GM21528 (cell line): ENCODE measurements around the gene IGF2BP2.
"Not testable (repeated sequence)": the region's sequence is repeated elsewhere in the genome, so short reads cannot be mapped to it uniquely, and the experiment has no call there.

Experiments used
- ATAC-seq: cut with Tn5 transposase; IDR thresholded peaks from one replicate; pipeline ENCODE4 v1.9.1; 2021; ENCODE audit warnings: mild to moderate bottlenecking, moderate library complexity; ENCODE audit not compliant: unreplicated experiment, low FRiP score

Gene IGF2BP2

DNA sequence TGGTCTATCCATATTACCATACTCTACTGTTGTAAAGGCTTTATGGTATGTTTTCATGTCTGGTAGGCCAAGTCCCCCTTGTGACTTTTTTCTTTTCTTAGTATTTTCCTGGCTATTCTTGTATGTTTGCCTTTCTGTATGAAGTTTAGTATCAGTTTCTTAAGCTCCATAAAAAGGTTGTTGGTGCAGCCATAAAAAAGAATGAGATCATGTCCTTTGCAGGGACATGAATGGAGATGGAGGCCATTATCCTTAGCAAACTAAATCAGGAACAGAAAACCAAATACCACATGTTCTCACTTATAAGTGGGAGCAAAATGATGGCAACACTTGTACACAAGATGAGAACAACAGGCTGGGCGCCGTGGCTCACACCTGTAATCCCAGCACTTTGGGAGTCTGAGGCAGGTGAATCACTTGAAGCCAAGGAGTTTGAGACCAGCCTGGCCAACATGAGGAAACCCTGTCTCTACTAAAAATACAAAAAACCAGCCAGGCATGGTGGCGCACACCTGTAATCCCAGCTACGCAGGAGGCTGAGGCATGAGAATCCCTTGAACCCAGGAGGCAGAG, 13.7 kb upstream of the IGF2BP2 start:
- ATAC-seq = not testable (repeated sequence)

DNA sequence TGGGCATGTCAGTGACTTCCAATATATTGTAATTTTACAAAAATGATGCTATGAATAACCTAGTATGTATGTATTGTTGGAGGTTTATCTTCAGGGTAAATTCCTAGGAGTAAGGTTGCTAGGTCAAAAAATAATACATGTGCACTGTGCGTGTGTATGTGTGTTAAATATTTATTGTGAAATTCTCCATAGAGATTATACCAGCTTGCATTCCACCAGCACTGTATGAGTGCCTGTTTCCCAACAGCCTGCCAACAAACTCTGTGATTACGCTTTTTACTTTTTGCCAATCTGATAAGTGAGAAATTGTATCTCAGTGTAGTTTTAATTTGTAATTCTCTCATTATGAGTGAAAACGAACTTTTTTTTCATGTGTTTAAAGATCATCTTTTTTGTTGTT, 12.6 kb upstream of the IGF2BP2 start:
- ATAC-seq = no peak

DNA sequence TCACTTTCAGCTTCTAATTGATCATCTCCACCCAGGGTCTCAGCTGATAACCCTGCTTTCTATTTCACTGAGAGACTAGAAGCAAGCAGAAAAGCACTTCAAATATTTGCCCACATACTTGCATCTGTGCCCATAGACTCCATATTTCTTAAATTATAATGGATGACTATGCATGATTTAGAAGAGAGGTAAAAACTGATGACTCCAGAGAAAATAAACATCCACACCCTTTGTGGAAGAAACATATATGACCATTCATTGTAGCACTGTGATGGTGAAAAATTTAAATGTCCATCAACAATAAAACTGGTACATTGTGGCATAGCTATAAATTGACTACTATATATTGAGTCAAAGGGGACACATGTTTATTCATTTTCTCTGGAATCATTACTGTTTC, 7.1 kb upstream of the IGF2BP2 start:
- no peak for ATAC-seq

DNA sequence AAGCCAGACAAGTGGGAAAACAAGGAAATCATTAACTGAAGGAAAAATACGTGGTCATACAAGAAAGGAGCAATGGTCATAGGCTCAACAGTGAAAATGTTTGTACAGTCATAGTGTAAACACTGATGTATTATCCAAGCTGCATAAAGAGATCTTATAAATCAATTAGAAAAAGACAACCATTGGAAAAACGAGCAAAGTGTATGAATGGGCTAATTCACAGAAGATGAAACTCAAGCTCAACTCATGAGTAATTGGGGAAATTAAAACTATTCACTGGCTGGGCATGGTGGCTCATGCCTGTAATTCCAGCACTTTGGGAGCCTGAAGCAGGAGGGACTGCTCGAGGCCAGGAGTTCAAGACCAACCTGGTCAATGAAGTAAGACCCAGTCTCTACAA, 6.4 kb upstream of the IGF2BP2 start:
- no peak for ATAC-seq

DNA sequence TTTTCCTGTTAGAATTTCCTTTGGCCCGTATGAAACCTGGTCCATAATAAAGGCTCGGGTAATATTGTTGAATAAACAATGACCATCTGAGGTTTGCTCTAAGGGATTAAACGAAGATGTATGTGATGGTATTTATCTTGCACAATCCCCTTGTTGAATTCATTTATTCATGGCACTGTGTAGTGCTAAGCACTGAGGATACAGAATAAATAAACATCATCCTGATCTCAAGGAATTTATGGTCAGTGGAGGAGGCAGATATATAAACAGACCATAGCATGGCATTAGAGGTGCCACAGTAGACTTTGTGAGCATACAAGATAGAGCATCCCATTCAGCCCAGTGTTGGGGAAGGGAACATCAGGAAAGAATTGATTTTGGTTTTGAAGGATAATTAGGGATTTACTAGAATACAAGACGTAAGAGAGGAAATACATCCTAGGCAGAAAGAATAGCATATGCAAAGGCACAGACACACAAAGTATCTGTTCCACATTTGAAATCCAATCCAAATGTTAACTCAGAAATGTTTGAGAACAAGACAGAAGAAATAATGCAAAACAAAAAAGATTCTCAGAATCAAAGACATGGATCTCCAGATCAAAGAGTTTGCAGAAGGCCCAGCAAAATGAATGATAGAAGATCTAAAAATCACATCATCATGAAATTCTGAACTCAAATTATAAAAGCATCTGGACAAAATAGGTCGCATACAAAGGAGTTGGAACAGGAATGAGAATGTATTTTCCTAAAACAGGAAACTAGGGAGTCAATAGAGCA, 5.4 kb upstream of the IGF2BP2 start:
- ATAC-seq = no peak

DNA sequence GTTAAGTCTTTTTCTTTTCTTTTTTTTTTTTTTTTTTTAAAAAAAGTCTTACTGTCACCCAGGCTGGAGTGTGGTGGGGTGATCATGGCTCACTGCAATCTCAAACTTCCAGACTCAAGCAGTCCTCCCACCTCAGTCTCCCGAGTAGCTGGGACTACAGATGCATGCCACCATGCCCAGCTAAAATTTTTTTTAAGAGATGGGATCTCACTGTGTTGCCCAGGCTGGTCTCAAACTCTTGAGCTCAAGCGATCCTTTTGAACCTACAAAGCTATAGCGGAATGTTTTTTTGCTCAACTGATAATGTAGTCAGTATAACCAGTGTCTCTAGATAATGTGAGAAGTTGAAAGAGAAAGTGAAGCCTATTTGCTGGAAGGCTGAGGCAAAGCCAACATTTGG, 3.9 kb upstream of the IGF2BP2 start:
- no peak for ATAC-seq

DNA sequence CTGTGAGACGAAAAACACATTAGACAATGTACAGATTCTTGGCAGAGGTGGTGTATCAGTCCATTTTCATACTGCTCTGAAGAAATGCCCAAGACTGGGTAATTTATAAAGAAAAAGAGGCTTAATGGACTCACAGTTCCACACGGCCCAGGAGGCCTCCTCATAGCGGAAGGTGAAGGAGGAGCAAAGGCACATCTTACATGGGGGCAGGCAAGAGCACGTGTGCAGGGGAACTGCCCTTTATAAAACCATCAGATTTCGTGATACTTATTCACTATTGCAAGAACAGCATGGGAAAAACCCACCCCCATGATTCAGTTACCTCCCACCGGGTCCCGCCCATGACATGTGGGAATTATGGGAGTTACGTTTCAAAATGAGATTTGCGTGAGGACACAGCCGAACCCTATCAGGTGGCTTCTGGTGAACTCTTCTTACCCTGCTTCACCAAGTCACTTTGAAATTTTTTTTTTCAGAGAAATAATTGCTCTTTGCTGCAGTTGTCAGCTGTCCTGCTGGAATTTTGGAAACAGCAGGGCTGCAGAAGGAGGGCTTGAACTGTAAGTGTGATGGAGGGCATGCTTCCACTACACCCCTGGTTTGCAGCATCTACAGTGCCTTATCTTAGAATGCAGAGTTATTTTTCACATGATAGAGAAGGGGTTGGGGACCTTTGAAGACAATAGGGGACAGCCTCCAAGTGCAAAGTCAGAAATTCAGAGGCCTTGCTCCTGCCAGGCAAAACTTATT, 2.9 kb upstream of the IGF2BP2 start:
- no peak for ATAC-seq

DNA sequence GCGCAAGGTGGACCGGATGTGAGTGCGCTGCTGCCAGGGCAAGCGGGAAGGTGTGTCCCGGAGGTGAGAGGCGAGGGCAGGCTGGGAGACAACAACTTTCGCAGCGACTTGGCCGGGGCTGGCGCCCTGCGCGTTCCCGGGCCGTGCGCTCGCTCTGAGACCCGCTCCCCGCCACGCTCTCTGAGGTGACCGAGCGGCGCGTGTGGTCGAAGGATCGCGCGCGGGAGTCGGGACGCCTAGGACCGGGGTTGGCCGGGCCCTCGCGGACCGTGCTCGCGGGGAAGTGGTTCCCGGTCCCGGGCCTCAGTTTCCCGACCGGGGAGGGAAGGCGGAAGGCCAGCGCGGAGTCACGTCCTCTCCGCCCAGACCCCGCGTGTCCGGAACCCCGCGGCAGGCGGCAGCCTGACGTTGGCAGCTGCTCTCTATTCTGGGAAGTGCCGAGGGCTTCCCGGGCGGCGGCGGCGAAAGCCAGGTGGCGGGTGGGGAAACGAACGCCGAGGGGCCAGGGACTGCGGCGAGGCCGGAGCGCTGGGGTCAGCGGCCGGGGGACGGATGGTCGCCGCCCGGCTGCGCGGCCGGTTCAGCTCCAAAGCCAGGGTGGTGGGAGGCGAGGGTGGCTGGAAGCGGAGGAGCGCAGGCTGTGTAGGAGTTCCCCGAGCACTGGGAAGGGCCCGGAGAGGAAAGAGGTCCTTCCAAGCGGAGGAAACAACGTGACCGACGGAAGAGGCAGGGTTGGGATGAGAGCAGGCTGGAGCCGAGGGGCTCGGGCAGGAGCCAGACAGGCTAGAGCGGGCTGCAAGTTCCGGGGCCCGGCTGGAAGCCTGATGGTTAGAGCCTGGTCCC, 1.0 kb upstream of the IGF2BP2 start:
- peak; percentile 46 for ATAC-seq

DNA sequence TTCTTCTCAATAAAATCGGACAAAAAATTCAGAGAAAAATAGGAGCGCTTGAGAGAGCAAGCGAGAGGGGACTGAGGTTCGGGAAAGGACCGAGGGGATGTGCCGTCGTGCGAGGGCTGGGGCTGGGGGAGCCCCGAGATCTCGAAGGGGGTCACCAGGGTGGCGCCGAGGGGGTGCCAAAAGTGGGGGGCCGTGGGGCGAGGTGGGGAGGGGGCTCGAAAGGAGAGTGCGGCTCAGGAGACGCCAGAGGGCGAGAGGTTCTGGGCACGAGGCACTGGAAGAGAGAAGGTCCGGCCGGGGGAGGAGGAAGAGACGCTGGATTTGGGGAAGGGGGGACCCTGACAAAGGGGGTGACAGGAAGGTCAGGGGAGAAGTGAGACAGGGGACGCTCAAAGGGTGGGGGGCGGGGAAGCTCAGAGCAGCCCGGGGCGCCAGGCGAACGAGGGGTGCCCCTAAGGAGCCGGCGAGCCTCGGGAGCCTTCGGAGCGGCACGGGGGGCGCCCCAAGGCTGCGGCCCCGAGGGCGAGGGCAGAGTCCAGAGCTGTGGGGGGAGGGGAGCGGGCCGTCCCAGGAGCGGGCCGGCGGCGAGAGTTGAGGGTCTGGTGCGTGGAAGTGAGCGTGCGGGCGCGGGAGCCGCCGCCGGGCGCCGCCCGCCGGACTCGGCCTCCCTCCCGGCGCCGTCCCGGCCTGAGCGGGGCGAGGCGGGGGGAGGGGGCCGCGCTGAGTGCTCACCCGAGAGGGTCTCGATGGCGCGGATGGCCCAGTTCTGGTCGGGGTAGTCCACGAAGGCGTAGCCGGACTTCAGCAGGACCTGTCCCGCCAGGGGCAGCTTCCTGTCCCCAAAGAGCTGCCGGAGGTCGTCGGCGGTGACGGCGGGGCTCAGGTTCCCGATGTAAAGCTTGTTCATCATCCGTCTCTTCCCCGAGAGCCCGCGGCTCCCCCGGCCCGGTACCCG, 514 bp downstream of the IGF2BP2 start:
- peak; percentile 29 for ATAC-seq

DNA sequence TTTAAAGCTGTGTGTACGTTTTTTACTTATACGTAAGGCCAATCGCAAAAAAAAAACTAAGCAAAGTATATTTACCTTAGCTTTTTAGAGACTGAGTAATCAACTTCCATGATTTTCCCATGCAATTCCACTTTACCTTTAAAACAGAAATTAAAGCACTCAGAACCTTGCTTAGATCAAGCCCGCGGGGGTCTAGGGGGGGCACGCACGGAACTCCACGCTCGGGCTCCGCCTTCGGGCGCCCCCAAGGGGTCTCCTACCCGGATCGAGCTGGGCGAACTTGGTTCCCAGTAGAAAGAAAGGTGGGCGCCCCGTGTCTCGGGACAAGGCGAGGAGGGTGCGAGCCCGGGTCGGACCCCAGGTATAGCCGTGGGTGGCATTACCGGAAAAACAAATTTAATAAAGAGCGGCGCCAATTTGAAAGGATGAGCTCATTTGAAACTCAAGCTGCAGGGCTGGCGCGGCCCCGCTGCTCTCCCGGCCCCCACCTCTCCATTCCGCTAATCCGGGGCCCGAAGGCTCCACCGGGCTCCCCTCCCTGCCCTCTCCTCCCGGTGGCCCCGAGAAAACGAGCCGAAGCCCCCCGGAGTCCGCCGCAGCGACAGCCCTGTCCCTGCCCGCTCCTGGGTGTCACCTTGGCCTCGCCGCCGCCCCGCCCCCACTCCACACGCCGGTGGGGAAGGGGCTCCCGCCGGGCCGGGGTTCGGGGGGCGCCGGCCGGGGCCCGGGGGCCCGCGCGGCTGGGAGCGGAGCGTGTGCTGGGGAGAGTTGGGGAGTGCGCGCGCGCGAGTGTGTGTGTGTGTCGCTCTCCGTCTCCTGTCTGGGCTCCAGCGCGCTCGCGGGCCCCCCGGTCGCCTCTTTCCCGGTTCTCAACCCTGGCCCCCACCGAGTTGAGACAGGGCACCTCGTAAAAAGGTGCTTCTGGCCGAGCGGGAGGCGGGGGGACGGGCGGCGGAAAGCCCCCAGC, 1.5 kb downstream of the IGF2BP2 start:
- ATAC-seq = no peak

DNA sequence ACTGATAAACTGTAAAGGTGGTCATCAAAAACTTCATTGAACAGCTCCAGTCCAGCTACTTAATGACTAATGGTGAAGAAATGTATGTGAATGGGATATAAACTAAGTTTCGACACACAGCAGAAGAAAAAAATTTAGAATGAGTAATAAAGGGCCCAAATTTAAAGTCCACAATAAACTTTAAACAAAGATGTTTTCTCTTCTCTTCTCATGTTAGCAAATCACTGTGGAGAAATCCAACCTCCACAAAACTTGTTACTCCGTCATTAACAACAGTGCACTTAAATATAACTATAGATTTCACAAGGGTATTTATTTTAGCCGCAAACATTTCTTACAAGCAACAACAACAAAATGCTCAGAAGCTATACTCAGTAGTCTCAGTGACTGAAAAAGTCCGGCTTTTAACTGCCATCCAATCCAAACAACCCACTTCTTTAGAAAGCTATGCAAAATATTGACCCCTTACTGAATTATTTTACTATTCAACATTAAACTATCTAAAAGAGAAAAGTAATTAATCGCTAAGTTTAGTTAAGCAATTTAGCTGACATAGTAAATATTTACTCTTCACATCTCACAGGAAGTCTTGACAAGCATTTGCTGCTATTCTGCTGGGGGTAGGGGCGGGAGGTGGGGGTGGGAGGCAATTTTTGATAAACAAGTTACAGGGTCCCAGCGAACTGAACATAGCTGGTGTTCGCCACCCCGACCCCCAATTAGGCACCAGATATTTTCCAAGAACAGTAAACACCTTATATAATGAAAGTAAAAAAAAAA, 2.4 kb downstream of the IGF2BP2 start:
- no peak for ATAC-seq

DNA sequence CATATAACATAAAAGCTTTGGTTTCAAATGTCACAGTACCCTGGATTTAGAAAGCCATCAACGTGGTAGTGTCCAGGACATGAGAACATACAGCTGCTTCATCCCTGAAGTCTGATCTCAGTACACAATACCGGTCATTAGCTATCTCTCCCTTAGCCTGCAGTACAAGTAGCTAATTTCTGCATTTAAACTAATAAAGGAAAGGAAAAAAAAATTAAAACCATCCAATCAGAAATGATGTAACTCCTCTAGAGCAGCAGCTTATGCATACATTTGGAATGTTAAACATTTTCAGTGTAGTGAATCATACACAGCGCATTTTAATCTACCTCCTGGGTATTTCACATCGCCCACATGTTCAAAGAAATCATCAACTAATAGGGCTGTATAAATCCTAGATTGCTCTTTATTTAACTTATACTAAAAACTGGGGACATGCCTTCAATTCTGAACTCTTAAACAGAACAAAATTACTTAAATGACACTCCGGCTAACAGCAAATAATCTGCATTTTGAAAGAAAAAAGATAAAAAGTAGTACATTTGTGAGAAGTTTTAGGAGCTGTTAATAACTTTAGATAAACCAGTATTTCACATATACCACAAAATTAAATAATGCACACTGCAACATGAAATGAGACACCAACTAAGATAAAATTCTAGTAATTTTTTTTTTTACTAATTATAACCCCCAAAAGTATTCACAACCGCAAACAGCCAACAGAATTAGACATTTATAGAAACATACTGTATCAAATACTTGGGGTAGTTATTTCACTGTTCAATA, 3.7 kb downstream of the IGF2BP2 start:
- ATAC-seq = no peak

DNA sequence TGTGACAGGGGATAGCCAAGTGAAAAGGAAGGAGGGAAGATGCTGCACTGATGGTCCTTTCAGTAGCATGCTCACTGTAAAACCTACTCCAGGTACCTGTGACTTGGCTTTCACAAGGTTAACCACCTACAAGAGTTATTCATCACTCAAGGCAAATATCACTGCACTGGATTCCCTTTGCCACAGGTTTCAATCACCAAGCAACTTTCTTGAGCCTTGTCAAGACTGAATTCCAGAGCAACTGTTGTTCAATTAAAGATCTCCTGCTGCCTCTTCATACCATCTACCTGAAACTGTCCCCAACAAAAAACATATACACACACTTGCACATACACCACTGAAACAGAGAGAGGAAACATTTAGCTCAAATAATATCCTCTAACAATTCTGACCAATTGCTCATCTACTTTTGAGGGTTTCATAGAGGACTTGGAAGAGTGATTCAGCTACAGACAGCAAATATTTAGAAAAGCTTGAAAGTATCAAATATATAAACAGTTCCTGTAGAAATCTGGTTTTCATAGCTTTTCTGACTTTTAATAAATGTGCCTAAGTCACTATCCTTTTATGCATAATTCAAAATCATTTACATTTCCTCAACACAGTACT, 6.5 kb downstream of the IGF2BP2 start:
- no peak for ATAC-seq

DNA sequence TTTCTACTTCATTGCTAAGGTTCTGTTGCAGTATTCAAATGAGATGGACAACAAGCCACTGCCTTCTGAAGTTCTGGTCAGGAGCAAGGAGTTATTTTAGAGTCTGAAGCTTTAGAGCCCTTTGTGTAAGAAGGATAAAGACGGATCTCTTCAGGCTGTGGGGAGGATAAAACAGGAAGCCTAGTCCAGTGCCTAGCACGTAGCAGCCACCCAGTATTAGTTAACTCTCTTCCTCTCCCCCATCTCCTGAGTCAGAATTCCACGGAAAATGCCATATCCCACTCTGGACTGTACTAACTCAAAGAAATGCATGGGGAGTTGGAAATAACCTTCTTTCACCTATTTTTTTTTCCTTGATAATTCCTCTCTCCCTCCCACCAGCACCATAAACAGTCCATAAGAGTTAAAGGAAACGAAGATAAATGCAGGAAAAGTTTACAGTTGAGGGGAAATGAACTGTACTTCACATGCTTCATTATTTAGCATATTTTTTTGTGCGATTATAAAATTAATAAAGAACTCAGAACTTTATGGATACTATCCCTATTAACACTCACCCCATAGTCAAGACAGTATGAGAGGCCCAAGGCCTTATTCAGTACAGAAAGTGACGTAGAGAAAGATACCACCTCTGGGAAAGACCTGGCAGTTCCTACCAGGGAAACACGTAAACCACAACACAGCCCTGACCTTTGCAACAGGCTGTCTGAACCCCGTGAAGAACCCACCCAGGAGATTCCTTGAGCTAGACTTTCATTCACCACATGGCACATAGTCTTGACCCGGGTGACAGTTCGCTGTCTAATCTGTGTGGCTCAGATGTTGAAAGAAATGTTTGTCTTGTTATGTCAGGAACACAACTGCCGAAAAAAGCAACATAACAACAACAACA, 9.2 kb downstream of the IGF2BP2 start:
- no peak for ATAC-seq

DNA sequence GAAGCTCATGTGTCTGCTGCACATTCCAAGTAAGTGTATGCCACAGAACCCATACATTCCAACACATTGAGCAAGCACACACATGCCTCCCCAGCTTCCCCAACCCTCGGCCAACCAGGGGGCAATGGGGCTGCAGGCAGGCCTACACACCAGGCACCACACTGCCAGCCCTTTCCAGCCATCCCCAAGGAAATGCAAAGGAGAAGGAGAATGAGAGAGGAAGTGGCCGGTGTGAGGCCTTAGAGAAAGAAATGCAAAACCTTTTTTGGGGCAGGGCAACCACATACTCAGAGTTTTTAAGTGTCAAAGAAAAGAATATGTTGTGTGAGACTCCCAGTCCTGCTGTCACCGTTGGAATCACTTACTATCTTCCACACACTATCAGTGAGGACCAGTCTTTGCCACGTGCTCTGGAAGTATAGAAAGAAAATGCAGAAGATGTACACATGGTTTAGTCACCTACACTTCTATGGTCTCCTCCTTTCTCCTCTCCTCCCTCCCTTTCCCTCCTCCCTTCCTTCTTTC, 11.1 kb downstream of the IGF2BP2 start:
- no peak for ATAC-seq
